GM12892 (cell line): ENCODE results near the gene PXDC1.

Experiments used
- POLR2A ChIP-seq: IDR thresholded peaks from 2 replicates; pipeline ENCODE4 v1.6.1; 2011; ENCODE audit warnings: low read depth, low read length, control low read depth
- TAF1 ChIP-seq: IDR thresholded peaks from 2 replicates; pipeline ENCODE4 v1.6.1; 2011; ENCODE audit warnings: low read depth, mild to moderate bottlenecking, control low read depth, low read length, borderline replicate concordance

DNA sequence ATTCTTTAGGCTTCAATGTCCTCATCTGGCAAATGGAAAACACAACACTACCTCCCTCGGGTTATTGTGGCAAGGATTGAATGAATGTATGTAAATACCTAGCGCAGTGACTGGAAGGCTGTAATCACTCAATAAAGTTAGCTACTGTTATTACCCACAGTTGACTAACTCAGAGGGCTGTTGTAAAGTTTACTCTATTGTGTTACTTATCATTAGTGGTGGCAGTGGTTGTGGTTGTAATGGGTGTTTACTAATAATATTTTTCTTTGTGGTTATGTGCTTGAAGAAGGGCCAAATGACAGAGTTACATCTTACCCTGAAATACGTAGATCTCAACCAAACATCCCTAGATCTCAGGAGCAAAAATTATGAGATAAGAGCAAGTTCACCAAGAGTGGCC is 42.0 kb upstream of the PXDC1 start:
- TF ChIP-seq POLR2A, result no peak
- TF ChIP-seq TAF1, result no peak
